K562 (cell line): ENCODE data around the gene SYT7.

Source experiments
- CAMTA2 ChIP-seq: fragments of 250-450 bp; sonication (Bioruptor Pico); conservative IDR thresholded peaks from 2 replicates; pipeline ENCODE4 v1.5.1; 2022
- CBX8 ChIP-seq: fragments of 200-600 bp; sonication (generic); IDR thresholded peaks from 2 replicates; pipeline ENCODE4 v1.6.1; 2012; ENCODE audit warnings: borderline replicate concordance, mixed run types, low read depth, mild to moderate bottlenecking, moderate library complexity, mixed read lengths, low read length, control low read depth, inconsistent platforms; ENCODE audit not compliant: poor library complexity, severe bottlenecking; ENCODE audit errors: extremely low read depth
- HNRNPK ChIP-seq: fragments of 200-400 bp; formaldehyde crosslinking; IDR thresholded peaks from one replicate; pipeline ENCODE4 v1.6.1; 2018; ENCODE audit warnings: mild to moderate bottlenecking, low read depth, low read length; ENCODE audit not compliant: poor library complexity, severe bottlenecking
- KLF16 ChIP-seq: IDR thresholded peaks from 2 replicates; pipeline ENCODE4 v1.6.1; 2016; ENCODE audit warnings: antibody characterized with exemption
- MED1 ChIP-seq: sonication (generic); formaldehyde crosslinking; IDR thresholded peaks from 2 replicates; pipeline ENCODE4 v1.8.1; 2023; ENCODE audit warnings: missing genetic modification reagents, borderline replicate concordance
- NONO ChIP-seq, 2 experiments: fragments of 200-400 bp in 1 of 2; fragments of 450-650 bp in 1 of 2; formaldehyde crosslinking in 1 of 2; IDR thresholded peaks; 2 replicates each; pipeline ENCODE4 v1.6.1; 2017; ENCODE audit warnings: low read depth in 2 of 2, mild to moderate bottlenecking in 2 of 2, moderate library complexity in 2 of 2, low read length in 1 of 2
- PTTG1 ChIP-seq: fragments of 450-650 bp; IDR thresholded peaks from 2 replicates; pipeline ENCODE4 v1.6.1; 2016; ENCODE audit warnings: low read depth, mild to moderate bottlenecking, missing genetic modification characterization, missing compliant biosample characterization
- REST ChIP-seq, 2 experiments: fragments of 450-650 bp; formaldehyde crosslinking in 1 of 2; IDR thresholded peaks; 2 replicates each; pipeline versions ENCODE4 v1.4.0 to v1.6.1; 2014 to 2020; ENCODE audit warnings: mild to moderate bottlenecking in 2 of 2, borderline replicate concordance in 1 of 2, low read depth in 1 of 2
- SMARCA5 ChIP-seq: fragments of 450-650 bp; IDR thresholded peaks from 2 replicates; pipeline ENCODE4 v1.6.1; 2016
- TFAM ChIP-seq: fragments of 250-450 bp; sonication (Bioruptor Pico); conservative IDR thresholded peaks from 2 replicates; pipeline ENCODE4 v1.5.0; 2021; ENCODE audit warnings: mild to moderate bottlenecking, moderate library complexity
- ZBTB26 ChIP-seq: fragments of 450-650 bp; formaldehyde crosslinking; IDR thresholded peaks from 2 replicates; pipeline ENCODE4 v1.4.0; 2022; ENCODE audit warnings: missing genetic modification characterization
- ZNF274 ChIP-seq: IDR thresholded peaks from 2 replicates; pipeline ENCODE4 v1.6.1; 2011; ENCODE audit warnings: low read depth, mild to moderate bottlenecking, low read length, moderate library complexity, borderline replicate concordance
- ZNF764 ChIP-seq: fragments of 250-450 bp; sonication (Bioruptor Pico); IDR thresholded peaks from 2 replicates; pipeline ENCODE4 v1.4.0; 2020; ENCODE audit warnings: low read depth, mild to moderate bottlenecking, moderate library complexity

GRCh38 chr11:61544466-61544865 lies 36.4 kb downstream of the SYT7 start:
- TF ChIP-seq CBX8 (no peak), REST (IDR thresholded peaks at IDR 0.05; ENCODE audit: borderline replicate concordance) (no peak), REST (CRISPR knock-in tag; IDR thresholded peaks at IDR 0.05; ENCODE audit: low read depth) (no peak), TFAM (CRISPR knock-in tag) (no peak), CAMTA2 (CRISPR knock-in tag) (no peak), PTTG1 (tag) (no peak), MED1 (no peak), KLF16 (no peak), HNRNPK (no peak), NONO (IDR thresholded peaks at IDR 0.05; ENCODE audit: low read depth in 2 of 2, low read length in 1 of 2) (no peak), ZNF764 (no peak), ZNF274 (no peak), SMARCA5 (no peak), ZBTB26 (CRISPR knock-in tag) (no peak)
